ENCODE measurements around the gene TLR6. TPM values are rescaled to one million over a fixed set of nuclear protein-coding genes. Genes with fewer than 3 reads are reported as not detected.

The TLR6 gene
- total and polyA plus RNA-seq, 10 of the 15 experiments (the other 5 are each of a cell fraction or from before 2014, with no cell fraction given), result 1.1 to 49.4 (median 12.5) TPM

GRCh38 chr4:38837849-38838248 is 18.8 kb downstream of the TLR6 start (continued):
- TF ChIP-seq USF1 (IDR thresholded peaks at IDR 0.05; ENCODE audit: borderline replicate concordance, extremely low read length, insufficient read depth, low read depth, low read length), result no peak
- TF ChIP-seq NBN (IDR thresholded peaks at IDR 0.05), result no peak
- no peak for TF ChIP-seq USF2 (IDR thresholded peaks at IDR 0.05; ENCODE audit: borderline replicate concordance, low read depth, low read length)
- no peak for TF ChIP-seq RCOR1 (conservative IDR thresholded peaks at IDR 0.05; ENCODE audit: low read depth, low read length)

DNA sequence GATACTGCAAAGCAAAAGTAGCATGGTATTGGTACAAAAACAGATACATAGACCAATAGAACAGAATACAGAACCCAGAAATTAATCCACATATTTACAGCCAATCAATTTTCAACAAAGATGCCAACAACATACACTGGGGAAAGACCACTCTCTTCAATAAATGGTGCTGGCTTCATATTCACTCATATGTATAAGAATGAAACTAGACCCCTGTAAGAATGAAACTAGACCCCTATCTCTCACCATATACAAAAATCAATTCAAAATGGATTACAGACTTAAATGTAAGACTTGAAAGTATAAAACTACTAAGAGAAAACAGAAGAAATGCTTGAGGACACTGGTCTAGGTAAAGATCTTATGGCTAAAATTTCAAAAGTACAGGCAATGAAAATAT is 19.3 kb downstream of the TLR6 start:
- no TSS peak for BruUV-seq (replicated peaks)
- no peak for TF ChIP-seq ESRRA (IDR thresholded peaks at IDR 0.05; ENCODE audit: low read length)
- TF ChIP-seq, protein P1, sequence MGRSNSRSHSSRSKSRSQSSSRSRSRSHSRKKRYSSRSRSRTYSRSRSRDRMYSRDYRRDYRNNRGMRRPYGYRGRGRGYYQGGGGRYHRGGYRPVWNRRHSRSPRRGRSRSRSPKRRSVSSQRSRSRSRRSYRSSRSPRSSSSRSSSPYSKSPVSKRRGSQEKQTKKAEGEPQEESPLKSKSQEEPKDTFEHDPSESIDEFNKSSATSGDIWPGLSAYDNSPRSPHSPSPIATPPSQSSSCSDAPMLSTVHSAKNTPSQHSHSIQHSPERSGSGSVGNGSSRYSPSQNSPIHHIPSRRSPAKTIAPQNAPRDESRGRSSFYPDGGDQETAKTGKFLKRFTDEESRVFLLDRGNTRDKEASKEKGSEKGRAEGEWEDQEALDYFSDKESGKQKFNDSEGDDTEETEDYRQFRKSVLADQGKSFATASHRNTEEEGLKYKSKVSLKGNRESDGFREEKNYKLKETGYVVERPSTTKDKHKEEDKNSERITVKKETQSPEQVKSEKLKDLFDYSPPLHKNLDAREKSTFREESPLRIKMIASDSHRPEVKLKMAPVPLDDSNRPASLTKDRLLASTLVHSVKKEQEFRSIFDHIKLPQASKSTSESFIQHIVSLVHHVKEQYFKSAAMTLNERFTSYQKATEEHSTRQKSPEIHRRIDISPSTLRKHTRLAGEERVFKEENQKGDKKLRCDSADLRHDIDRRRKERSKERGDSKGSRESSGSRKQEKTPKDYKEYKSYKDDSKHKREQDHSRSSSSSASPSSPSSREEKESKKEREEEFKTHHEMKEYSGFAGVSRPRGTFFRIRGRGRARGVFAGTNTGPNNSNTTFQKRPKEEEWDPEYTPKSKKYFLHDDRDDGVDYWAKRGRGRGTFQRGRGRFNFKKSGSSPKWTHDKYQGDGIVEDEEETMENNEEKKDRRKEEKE (IDR thresholded peaks at IDR 0.05), result no peak
- TF ChIP-seq, protein P2, sequence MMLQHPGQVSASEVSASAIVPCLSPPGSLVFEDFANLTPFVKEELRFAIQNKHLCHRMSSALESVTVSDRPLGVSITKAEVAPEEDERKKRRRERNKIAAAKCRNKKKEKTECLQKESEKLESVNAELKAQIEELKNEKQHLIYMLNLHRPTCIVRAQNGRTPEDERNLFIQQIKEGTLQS (IDR thresholded peaks at IDR 0.05; ENCODE audit: borderline replicate concordance, extremely low read depth, low read depth, low read length), result no peak
- TF ChIP-seq IRF4 (IDR thresholded peaks at IDR 0.05; ENCODE audit: low read depth, low read length), result no peak
- no peak for TF ChIP-seq PBX3 (IDR thresholded peaks at IDR 0.05; ENCODE audit: insufficient replicate concordance, low read depth, low read length)
- TF ChIP-seq KDM1A (IDR thresholded peaks at IDR 0.05; ENCODE audit: borderline replicate concordance), result no peak
- TF ChIP-seq PML (IDR thresholded peaks at IDR 0.05; ENCODE audit: low read length), result no peak
- no peak for TF ChIP-seq SP1 (IDR thresholded peaks at IDR 0.05; ENCODE audit: low read depth, low read length)
- no peak for TF ChIP-seq ASH2L (IDR thresholded peaks at IDR 0.05; ENCODE audit: borderline replicate concordance, low read depth)
- no peak for TF ChIP-seq SREBF2 (IDR thresholded peaks at IDR 0.05; ENCODE audit: low read length)
- no peak for TF ChIP-seq HDGF (IDR thresholded peaks at IDR 0.05)
- no peak for TF ChIP-seq SKIL (IDR thresholded peaks at IDR 0.05; ENCODE audit: low read depth, poor library complexity, severe bottlenecking)
- TF ChIP-seq POLR2A (IDR thresholded peaks at IDR 0.05; ENCODE audit: low read depth, low read length), result no peak

More for the DNA sequence above, 19.3 kb downstream of the TLR6 start:
- in situ Hi-C loops (cut with MboI), result no loop called here
- ChIA-PET CTCF (no interaction called here), POLR2A (no interaction called here), RAD21 (ENCODE audit: unreplicated experiment) (no interaction called here), SMC1A (ENCODE audit: uncharacterized antibody, unreplicated experiment) (no interaction called here)
- ATAC-seq (0 out of 3 replicates have a peak, but pooled peaks have one; percentile 28), DNase-seq (ENCODE audit: low read depth, low spot score) (no peak), FAIRE-seq (no peak)
- Histone ChIP-seq H4K20me1 (ENCODE audit: control insufficient read depth, insufficient read depth) (no peaks in the 10 kb centered on the region), H3K9me3 (replicated peaks; ENCODE audit: control insufficient read depth, insufficient read depth, low read length) (peaks cover 27% of the 10 kb centered on the region), H3K9ac (ENCODE audit: control insufficient read depth, insufficient read depth, low read length) (no peak overlapping the region), H3K4me2 (ENCODE audit: control insufficient read depth, insufficient read depth) (no peak overlapping the region), H3K4me3 (no peak overlapping the region), H3K27me3 (replicated peaks in 1 of 2; ENCODE audit: control insufficient read depth in 2 of 2, insufficient read depth in 2 of 2, low read length in 1 of 2) (no peaks in the 10 kb centered on the region), H3K4me1 (ENCODE audit: control insufficient read depth, insufficient read depth, low read length) (no peaks in the 10 kb centered on the region), H3K36me3 (ENCODE audit: control insufficient read depth in 2 of 2, insufficient read depth in 2 of 2, low read length in 1 of 2) (peaks cover 2 to 6% of the 10 kb centered on the region in 2 experiments; a peak in 3 of 4 replicates), H3K79me2 (ENCODE audit: control insufficient read depth, insufficient read depth, low read length) (peaks cover 26% of the 10 kb centered on the region), H3K27ac (ENCODE audit: control insufficient read depth, insufficient read depth) (no peak overlapping the region), H2AFZ (ENCODE audit: control insufficient read depth, low read depth, low read length) (no peak overlapping the region)
- intact Hi-C loops (cut with micrococcal nuclease; ENCODE audit: unreplicated experiment), result no loop called here
